Measurements from ENCODE around the gene PIP5K1A. TPM values are rescaled to one million over a fixed set of nuclear protein-coding genes. Genes with fewer than 3 reads are reported as not detected.
A peak's percentile ranks its signal among the peaks of the same experiment; 100 is the strongest.

Gene PIP5K1A
- total RNA-seq, 1 donor from 2014 or later: 47.9 TPM

- no peak overlapping the region for H3K27ac ChIP-seq
- intact Hi-C loops (cut with DNase I): no loop called here
- H3K36me3 ChIP-seq: peaks cover 93% of the 10 kb centered on the region
- ATAC-seq (peak in 1 of 2 donors; percentile 4), DNase-seq (no peak)
- no peaks in the 10 kb centered on the region for H3K9me3 ChIP-seq
- H3K27me3 ChIP-seq (ENCODE audit: low read depth): no peaks in the 10 kb centered on the region
- TF ChIP-seq CTCF (IDR thresholded peaks at IDR 0.05): no peak
- no peak overlapping the region for H3K4me3 ChIP-seq
- H3K4me1 ChIP-seq: peaks cover 3% of the 10 kb centered on the region
Observed at GRCh38 chr1:151289080-151289935, 91.0 kb downstream of the PIP5K1A start.

GRCh38 chr1:151289991-151290708 is 91.8 kb downstream of the PIP5K1A start:
- Histone ChIP-seq H3K27ac (no peak overlapping the region), H3K9me3 (no peaks in the 10 kb centered on the region), H3K4me3 (no peak overlapping the region), H3K4me1 (no peaks in the 10 kb centered on the region), H3K36me3 (peaks cover 98% of the 10 kb centered on the region), H3K27me3 (ENCODE audit: low read depth) (no peaks in the 10 kb centered on the region)
- ATAC-seq: no peak
- intact Hi-C loops (cut with DNase I): no loop called here
- TF ChIP-seq CTCF (IDR thresholded peaks at IDR 0.05): no peak
- DNase-seq: no peak

GRCh38 chr1:151290709-151291303 is 92.5 kb downstream of the PIP5K1A start:
- Histone ChIP-seq H3K4me1 (no peaks in the 10 kb centered on the region), H3K4me3 (no peak overlapping the region), H3K27ac (no peak overlapping the region), H3K27me3 (ENCODE audit: low read depth) (no peaks in the 10 kb centered on the region), H3K36me3 (peaks cover 100% of the 10 kb centered on the region), H3K9me3 (no peaks in the 10 kb centered on the region)
- no peak for TF ChIP-seq CTCF (IDR thresholded peaks at IDR 0.05)
- no peak for ATAC-seq
- intact Hi-C loops (cut with DNase I): no loop called here
- DNase-seq: no peak

GRCh38 chr1:151292207-151293030 is 94.1 kb downstream of the PIP5K1A start:
- TF ChIP-seq CTCF (IDR thresholded peaks at IDR 0.05): no peak
- intact Hi-C loops (cut with DNase I): no loop called here

GRCh38 chr1:151293093-151293492 is 94.7 kb downstream of the PIP5K1A start:
- Histone ChIP-seq H3K9me3 (no peaks in the 10 kb centered on the region), H3K4me3 (no peak overlapping the region), H3K27ac (no peak overlapping the region), H3K4me1 (no peaks in the 10 kb centered on the region), H3K36me3 (peaks cover 100% of the 10 kb centered on the region), H3K27me3 (ENCODE audit: low read depth) (no peaks in the 10 kb centered on the region)
- ATAC-seq (no peak), DNase-seq (peak; percentile 35)
- no peak for TF ChIP-seq CTCF (IDR thresholded peaks at IDR 0.05)
- intact Hi-C loops (cut with DNase I): no loop called here

More at GRCh38 chr1:151292207-151293030, 94.1 kb downstream of the PIP5K1A start:
- Histone ChIP-seq H3K4me1 (no peaks in the 10 kb centered on the region), H3K36me3 (peaks cover 100% of the 10 kb centered on the region), H3K27ac (no peak overlapping the region), H3K4me3 (no peak overlapping the region), H3K27me3 (ENCODE audit: low read depth) (no peaks in the 10 kb centered on the region), H3K9me3 (no peaks in the 10 kb centered on the region)
- DNase-seq: no peak
- peak in 1 of 2 donors; percentile 5 for ATAC-seq
